Vagina (tissue), 2 donors: Measurements from ENCODE around the gene LONRF2.

ENCODE experiments used
- POLR2A ChIP-seq, 2 donors: fragments of 450-650 bp; IDR thresholded peaks; one replicate each; pipeline ENCODE4 v1.6.1; 2017; ENCODE audit warnings: antibody characterized with exemption in 2 of 2, mild to moderate bottlenecking in 2 of 2, moderate library complexity in 2 of 2
- TF ChIP-seq, protein P1 (sequence below), 3 experiments: fragments of 450-650 bp in 2 of 3; fragments of 200-600 bp in 1 of 3; sonication (generic) in 1 of 3; IDR thresholded peaks; one replicate each; pipeline ENCODE4 v1.5.1; 2017 to 2019; ENCODE audit warnings: antibody characterized with exemption in 3 of 3, mild to moderate bottlenecking in 2 of 3, moderate library complexity in 2 of 3

- TF ChIP-seq, protein P1, sequence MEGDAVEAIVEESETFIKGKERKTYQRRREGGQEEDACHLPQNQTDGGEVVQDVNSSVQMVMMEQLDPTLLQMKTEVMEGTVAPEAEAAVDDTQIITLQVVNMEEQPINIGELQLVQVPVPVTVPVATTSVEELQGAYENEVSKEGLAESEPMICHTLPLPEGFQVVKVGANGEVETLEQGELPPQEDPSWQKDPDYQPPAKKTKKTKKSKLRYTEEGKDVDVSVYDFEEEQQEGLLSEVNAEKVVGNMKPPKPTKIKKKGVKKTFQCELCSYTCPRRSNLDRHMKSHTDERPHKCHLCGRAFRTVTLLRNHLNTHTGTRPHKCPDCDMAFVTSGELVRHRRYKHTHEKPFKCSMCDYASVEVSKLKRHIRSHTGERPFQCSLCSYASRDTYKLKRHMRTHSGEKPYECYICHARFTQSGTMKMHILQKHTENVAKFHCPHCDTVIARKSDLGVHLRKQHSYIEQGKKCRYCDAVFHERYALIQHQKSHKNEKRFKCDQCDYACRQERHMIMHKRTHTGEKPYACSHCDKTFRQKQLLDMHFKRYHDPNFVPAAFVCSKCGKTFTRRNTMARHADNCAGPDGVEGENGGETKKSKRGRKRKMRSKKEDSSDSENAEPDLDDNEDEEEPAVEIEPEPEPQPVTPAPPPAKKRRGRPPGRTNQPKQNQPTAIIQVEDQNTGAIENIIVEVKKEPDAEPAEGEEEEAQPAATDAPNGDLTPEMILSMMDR (IDR thresholded peaks at IDR 0.05) = no peak
- TF ChIP-seq POLR2A (IDR thresholded peaks at IDR 0.05) = no peak
These were observed 30.2 kb downstream of the LONRF2 start for GRCh38 chr2:100292022-100292580.
